Colon (tissue), 2 donors: Measurements from ENCODE around the gene BNC2.

Experiments
- FAIRE-seq: peaks from 2 replicates; lab custom pipeline; 2012; peaks lifted over from hg19 to GRCh38; lab: Jason Lieb, UNC
- donor health status: control.
- donor health status: control.

The BNC2 gene

GRCh38 chr9:16869882-16870595, 431 bp downstream of the BNC2 start:
- no peak for FAIRE-seq

- no peak for FAIRE-seq
Observed at GRCh38 chr9:16869131-16869881, 1.2 kb downstream of the BNC2 start.

GRCh38 chr9:16868701-16869100, 1.8 kb downstream of the BNC2 start:
- FAIRE-seq: no peak

- no peak for FAIRE-seq
Observed at GRCh38 chr9:16867576-16868311, 2.7 kb downstream of the BNC2 start.

GRCh38 chr9:16866587-16866986, 3.9 kb downstream of the BNC2 start:
- no peak for FAIRE-seq

- FAIRE-seq: no peak
Observed at GRCh38 chr9:16864649-16865434, 5.6 kb downstream of the BNC2 start.

GRCh38 chr9:16848179-16848578, 22.3 kb downstream of the BNC2 start:
- no peak for FAIRE-seq

- FAIRE-seq: no peak
Observed at GRCh38 chr9:16846986-16847385, 23.5 kb downstream of the BNC2 start.

GRCh38 chr9:16846367-16846766, 24.1 kb downstream of the BNC2 start:
- no peak for FAIRE-seq

GRCh38 chr9:16834817-16835216, 35.7 kb downstream of the BNC2 start:
- FAIRE-seq: no peak

GRCh38 chr9:16833296-16833835, 37.1 kb downstream of the BNC2 start:
- FAIRE-seq: no peak

- no peak for FAIRE-seq
Observed at GRCh38 chr9:16832101-16832500, 38.4 kb downstream of the BNC2 start.

- no peak for FAIRE-seq
Observed at GRCh38 chr9:16830806-16831205, 39.7 kb downstream of the BNC2 start.

- FAIRE-seq: no peak
Observed at GRCh38 chr9:16828340-16829281, 41.9 kb downstream of the BNC2 start.

- FAIRE-seq: no peak
Observed at GRCh38 chr9:16825971-16826625, 44.4 kb downstream of the BNC2 start.

GRCh38 chr9:16825331-16825725, 45.1 kb downstream of the BNC2 start:
- no peak for FAIRE-seq

- no peak for FAIRE-seq
Observed at GRCh38 chr9:16824545-16825330, 45.7 kb downstream of the BNC2 start.

- FAIRE-seq: no peak
Observed at GRCh38 chr9:16823906-16824305, 46.6 kb downstream of the BNC2 start.

- FAIRE-seq: no peak
Observed at GRCh38 chr9:16821344-16821743, 49.1 kb downstream of the BNC2 start.
